8988T (cell line): ENCODE data around the gene OXCT2.

Source experiments
- DNase-seq: peaks from one replicate; pipeline ENCODE4 v3.0.0; 2011

OXCT2 gene

DNA sequence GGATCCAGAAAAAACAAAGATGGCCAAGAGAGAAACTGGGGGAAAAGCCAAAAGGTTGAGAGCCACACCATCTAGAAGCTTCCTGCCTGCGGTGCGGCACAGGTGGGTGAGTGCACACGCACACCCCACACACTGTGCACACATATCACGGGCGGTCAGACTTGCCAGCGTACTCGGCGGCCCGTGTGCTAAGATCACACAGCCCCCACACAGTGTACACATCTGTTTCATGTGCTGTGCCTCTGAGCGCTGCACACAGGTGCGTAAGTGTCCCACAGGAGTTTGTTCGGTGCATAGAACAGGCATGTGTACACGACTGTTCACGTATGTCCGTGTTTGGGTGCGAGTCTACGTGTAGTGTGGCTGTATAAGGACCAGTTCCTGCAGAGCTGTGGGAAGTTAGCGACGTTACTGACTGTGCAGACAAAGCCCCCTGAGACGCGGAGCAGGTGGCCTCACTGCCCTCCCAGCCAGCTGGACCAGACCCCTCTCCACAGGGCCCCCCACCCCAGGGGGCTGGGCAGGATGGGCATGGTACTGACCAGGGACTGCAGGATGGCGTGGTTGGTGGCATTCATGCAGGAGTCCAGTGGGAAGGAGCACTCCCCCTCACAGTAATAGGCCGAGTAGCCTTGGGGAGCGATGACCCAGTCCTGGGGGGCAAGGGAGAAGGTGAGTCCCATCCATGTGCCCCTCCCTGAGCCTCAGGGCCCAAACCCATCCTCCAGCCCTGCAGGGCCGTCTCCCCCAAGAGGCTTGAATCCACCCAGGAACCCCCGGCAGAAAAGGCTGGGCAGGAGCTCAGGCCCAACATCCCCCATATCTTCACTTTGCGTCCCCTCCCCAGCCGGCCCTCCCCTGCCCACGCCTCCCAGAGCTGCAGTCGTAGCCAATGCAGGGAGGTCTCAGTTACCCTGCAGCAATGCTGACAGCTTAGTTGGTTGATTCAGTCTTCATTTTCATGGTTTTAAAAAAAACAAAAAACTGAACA lies 8.3 kb downstream of the OXCT2 start:
- no peak for DNase-seq

DNA sequence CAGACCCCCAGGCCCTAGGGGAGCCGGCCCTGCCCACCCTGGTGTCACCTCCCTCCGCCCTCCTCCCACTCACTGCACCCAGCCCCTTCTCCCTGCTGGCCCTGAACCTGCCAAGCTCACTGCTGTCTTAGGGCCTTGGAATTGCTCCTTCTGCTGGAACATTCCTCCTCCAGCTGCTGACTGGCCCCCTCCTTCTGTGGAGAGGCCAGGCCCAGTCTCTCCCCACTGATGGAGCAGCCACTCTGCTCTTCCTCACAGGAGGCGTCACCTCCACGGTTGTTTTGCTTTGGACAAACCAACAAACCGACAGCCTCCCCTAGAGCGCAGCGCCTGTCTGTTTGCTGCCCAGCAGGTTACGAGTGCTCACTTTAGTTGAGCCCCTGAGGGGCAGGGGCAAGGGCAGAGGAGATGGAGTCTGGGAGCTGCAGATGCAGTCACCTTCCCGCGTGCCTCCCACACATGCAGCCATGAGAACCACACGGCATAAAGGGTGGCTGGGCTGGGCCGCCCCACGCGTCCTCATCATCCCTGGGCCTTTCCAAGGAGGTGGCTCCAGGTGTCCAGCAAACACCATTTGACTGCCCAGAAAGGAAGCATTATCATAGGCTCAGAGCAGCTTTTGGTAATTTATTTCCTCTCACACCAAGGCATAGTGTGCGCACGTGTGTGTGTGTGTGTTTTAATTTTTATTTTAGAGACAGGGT lies 9.4 kb downstream of the OXCT2 start:
- no peak for DNase-seq

DNA sequence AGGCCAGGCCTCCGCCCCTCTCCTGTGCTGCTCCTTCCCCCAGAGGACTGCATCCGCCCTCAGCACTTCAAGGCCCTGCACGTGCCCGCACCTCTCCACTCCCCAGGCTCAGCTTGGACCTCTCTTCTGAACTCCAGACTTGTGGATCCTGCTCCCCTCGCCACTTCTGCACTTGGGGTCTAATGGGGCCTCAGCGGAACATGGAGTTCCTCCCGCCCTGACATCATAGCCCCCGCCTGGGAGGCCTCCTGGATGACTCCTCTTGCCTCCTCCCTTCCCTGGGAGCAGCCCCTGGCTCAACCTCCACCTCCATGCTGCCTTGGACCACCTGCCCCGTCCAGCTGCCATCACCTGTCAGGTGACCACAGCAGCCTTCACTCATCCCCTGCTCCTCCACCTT lies 10.1 kb downstream of the OXCT2 start:
- no peak for DNase-seq

DNA sequence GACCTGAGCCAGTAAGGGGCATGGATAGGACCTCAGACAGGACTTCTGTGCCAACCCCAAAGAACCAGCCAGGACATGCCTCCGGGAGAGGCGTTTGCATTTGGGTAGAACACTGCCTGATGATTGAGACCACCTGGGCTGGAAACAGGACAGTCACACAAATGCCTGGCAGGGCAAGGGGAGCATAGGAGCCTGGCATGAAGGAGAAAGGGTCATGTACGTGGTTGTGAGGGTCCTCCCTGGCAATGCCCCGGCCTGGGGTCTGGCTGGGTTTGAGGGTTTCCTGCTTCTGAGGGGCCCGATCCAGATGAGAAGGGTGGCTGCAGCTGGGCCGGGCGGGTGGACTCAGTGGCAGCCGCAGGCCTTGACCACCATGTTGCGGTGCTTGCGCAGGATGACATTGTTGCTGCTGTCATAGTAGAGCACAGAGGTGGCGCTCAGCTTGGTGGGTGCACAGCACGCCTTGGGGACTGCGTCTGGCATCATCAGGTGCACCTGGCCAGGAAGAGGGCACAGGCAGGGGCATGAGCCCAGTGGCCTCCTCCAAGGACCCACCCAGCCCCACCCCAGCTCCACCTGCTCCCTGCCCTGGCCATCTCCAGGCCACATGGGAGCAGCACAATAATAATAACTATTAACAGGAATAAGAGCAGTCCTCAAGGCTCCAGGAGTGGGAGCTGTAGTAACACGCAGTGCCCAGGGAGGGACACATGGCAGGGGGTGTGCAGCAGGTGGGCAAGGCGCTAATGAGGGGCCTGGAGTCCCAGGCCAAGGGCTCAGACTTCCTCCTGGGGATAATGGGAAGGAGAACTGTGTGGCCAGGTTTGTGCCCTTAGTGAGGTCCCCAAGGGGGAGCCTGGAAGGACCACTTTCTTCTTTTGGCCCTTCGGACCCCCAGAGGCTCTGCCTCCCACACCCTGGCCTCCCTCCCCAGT lies 10.8 kb downstream of the OXCT2 start:
- DNase-seq = no peak

DNA sequence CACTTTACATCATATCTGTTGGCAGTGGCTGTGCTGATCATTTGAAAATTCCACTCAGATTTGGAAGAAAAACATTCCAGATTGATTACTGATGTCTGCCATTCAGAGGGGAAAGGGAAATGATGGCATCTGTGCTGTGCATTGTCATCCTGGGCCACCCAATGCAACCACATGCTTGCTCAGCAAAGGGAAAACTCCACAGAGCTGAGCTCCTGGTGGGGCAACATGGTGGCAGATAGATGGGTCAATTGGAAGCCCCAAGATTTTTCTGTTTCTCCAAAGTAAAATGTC lies 11.8 kb downstream of the OXCT2 start:
- DNase-seq = no peak

DNA sequence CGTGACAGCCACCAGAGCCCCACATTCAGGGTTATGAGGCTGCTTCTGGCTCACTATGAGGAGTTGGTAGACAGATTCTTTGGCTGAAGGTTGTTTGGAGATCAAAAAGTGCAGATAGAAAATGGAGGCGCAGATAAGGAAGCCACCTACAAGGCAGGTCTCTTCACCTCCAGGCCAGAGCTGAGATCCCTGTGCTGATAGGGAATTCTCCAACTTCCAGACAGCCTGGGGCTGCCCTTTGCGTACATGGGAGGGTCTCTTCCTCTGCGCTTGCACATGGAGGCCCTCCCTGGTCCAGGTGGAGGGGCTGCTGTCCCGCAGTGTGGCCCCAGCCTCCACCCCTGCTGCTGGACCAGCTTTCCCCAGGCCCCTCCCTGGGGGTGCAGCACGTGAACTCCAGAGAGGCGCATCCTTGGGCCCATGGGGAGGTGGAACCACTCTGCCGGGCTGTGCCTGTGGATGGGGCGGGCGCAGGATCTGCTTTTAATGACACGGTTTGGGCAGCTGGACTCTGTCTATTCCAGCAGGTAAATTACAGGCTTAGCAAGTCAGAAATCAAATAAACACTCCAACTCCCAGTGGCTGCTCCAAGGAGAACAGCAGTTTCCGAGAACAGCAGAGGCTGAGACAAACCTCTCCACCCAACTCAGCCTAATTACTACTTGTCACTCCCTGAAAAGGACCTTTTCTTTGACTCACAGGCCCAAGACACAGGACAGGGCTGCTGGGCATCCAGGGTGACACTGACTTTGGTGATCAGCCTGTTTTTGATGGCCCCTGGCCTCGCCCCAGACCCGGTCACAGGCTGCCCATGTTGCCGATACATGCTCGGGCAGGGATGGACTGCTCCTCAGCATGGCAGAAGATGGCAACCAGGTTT lies 12.4 kb downstream of the OXCT2 start:
- DNase-seq = no peak

DNA sequence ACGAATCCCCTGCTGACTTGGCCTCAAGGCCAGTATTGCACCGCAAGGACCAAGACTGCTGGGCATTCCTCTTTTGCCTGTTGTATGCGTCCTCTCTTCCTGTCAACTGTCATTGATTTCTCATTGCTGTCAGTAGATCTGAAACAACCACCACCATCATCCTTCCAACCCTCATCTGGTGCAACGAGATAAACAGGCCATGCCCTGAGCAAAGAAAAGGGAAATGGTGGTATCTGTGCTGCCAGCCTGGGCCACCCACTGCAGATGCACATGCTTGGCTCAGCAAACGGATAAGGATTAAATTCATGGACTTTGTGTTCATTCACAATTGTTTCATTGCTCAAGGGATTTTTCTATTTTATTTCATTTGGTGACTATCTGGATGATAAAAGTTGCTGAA lies 13.6 kb downstream of the OXCT2 start:
- no peak for DNase-seq

DNA sequence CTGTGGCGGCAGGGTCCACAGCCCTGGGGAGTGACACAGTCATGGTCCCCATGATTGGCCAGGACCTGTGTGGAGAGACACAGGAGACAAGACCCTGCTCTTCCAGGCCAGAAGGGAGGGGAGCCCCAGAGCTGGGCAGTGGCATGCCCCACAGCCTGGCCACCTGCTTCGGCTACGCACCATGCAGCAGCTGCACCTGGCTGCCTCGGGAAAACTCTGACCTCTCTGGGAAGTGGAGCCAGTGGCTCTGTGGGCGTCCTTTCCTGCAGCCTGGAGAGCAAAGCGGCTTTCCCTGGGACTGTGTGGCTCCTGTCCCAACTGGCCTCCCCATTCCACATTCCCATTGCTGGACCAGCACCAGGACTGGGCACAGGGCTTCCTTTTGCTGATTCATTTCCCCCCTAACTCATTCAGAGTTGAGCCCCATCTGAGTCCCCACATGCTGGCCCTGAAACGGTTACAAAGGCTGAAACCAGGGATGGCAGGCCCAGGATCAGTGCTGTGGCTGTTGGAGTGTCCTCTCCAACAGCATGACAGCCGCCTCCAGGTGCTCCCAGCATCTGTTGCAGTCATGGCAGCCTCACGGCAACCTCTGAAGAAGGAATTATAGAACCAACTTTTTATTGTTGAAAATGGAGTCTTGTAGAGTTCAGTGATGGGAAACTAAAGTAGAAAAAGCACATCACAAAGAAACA lies 15.0 kb downstream of the OXCT2 start:
- DNase-seq = no peak

DNA sequence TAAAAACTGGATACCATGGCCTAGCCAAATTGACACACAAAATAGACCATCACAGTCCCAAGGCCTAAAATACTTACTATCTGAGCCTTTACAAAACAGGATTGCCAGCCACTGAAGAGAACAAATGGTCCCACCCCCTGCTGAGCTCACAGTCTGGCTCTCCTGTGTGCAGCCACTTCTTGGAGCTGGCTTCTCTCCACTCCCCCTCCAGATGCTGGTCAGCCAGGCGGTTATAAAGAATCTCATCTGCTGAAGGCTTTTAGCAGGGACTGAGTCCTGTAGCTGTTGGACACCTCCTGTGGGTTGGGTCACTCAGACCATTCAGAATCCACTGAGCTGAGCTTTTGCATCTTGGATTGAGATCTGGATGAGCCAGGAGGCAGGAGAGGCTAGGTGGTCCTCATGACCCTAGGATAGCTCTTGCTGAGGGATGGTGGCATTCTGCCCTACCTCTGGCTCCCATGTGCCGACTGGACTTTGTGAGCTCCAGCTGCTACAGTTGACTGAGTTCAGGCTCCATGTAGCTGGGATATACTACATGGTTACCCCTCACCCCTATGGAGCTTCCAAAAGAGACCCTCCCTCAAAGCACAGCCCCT lies 16.1 kb downstream of the OXCT2 start:
- no peak for DNase-seq

DNA sequence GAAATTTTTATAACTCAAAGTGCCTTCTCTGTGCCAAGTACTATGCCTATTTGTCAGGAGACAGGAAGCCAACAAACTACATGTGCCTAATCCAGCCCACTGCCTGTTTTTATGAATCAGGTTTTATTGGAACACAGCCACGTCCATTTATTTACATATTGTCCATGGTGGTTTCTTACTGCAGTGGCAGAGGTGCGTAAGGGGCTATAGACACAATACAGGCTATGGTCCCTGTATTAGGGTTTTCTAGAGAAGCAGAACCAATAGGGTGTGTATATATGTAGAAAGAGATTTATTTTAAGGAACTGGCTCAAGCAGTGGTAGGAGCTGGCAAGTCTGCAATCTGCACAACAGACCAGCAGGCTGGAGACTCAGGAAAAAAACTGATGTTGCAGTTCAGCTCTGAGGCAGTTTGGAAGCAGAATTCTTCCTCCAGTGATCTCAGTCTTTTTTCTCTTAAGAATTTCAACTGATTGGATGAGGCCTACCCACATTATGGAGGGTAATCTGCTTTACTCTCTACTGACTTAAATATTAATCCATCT lies 17.1 kb downstream of the OXCT2 start:
- DNase-seq = no peak

DNA sequence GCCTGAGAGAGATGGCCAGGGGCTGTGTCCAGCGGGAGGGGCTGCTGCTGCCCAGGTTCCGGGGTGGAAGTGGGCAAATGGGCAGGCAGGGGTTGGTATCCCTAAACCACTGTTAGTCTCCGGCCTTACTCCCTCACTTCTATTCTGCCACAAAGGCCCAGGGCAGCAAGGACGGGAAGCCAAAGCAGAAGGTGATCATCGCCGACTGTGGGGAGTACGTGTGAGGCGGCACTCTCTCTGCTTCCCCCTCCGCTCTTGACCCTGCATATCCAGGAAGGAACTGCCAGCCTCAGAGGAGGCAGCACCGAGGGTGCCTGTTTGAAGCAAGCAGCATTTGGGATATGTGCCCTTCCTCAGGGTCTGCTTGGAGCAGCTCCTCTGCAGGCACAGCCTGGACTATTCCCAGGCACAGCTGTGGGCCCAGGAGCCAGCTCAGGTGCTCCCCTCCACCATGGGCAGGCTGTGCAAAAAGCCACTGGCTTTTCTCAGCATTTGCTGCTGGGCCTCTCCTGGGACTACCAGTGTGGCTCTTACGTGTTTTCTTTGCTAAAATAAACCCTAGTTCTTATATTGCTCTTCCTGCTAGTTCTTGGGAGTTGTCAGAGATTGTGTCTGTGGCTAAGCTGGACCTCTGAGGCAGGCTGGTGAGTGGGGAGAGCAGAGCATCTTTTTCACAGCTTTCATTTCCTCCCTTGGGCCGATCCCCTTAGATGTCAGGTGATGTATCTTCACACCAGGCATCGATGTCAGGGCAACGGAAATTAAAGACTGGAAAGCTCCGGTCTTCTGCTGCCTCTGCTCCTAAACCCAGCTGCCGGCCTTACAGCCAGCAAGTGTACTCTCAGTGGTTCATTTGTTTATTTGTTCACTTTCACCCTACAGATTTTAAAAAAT lies 17.8 kb downstream of the OXCT2 start:
- DNase-seq = no peak

DNA sequence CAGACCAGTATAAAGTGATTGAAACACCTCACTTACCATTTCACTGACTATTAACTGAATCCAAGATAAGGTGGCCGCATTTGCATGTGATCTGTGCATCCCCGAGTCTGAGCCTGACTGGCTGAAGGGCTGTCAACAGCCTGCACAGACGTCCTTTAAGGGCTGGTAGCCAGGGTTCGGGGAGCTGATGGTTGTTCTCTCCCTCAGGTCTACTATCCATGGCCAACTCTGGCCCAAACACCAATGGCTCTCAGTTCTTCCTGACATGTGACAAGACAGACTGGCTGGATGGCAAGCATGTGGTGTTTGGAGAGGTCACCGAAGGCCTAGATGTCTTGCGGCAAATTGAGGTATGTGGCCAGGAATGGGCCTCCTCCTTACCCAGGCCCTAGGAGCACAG lies 18.4 kb downstream of the OXCT2 start:
- no peak for DNase-seq

DNA sequence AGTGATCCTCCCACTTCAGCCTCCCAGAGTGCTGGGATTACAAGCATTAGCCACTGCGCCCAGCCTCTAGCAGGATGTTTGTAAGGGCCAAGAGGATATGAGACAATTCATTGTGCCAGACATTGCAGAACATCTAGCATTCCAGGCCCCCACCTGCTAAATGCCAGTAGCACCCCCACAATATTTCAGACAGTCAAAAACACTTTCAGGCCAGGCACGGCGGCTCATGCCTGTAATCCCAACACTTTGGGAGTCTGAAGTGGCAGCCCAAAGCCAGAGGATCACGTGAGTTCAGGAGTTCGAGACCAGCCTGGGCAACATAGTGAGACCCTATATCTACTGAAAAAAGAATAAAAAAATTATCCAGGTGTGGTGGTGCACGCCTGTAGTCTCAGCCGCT lies 19.6 kb downstream of the OXCT2 start:
- no peak for DNase-seq

DNA sequence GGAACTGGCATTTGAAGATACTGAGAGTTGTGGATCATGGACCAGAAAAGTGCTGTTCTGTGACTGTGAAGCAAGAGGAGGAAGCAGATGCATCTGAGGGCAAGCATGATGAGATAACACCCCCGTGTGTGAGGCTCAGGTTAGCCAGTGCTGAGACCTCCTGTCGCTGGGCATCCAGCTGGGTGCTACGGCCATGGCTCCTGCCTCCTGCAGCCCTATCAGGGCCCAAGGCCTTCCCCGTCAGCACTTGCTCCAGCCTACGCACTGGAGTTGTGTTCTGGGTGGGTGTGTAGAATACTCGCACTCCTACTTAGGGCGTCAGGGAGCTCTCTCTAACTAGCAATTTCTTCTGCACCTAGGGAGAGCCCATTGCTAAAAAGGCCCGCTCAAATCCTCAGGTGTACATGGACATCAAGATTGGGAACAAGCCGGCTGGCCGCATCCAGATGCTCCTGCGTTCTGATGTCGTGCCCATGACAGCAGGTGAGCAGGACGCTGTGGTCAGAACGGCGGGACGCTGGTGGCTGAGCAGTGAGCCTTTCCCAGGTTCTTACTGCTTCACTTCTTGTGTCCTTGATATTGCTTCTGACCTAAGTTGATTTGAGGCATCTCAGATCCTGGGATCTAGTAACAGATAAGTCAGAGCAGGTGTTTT lies 26.0 kb downstream of the OXCT2 start:
- no peak for DNase-seq

DNA sequence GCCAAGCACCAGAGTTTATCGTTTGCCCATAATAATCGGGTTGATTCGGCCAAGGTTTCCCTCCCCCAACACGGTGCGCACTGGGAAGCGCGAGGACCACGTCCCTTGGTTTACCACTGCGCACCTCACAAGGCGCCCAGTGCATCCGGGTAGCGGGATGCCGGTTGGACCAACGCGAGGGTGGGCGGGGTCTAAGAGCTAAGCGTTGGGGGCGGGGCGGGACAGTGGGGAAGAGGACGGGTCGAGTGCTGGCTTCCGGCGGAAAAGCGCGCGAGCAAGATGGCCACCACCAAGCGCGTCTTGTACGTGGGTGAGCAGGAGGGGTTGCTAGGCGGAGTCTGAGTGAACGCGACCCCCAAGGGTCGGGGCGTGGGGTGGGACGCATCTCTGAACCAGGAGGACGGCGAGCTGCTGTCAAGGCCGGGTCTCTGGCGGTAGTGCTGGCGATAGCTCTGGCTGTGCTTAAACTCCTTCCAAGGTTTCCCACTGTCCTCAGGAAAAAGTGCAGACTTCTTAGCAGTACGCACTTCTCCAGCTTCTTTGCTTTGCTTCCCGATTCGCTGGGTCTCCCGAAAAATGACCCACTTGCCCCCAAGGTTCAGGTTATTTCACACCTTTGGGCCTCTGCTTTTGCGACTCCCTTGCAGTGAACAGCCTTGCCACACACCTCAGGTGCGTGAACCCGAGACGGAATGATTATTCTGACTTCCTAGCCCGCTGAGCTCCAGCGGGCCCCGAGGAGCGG lies 32.4 kb downstream of the OXCT2 start, which contains the start of gene PPIE:
PPIE (plus strand) TSS at position 261 of the 745 bp plus-strand sequence; CDS start at position 280, 19 bp downstream.
- peak; percentile 47 for DNase-seq

DNA sequence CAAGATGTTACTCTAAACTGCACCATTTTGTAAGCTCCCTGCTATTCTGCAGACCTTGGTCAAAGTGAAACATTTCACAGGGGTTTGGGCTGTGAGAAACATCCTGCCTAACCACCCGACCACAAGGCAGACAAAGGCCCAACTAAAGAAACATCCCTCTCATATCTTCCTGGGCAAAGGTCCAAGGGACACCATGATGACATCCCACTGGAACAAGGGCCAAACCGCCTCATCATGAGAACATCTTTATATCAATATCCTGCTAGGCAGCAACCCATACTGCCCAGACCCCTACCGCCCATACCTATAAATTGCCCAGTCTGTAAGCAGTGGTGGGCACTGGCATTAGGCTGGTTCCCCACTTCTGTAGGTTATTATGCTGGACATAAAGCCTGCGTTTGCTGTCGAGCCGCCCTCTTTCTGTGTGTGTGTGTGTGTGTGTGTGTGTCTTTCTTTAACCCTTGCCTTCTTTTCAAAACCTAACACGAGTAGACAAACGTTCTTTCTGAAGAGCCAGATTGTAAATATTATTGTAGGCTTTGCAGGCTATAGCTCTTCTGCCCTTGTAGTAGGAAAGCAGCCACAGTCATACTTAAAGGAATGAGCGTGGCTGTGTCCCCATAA lies 33.5 kb downstream of the OXCT2 start:
- DNase-seq = no peak

DNA sequence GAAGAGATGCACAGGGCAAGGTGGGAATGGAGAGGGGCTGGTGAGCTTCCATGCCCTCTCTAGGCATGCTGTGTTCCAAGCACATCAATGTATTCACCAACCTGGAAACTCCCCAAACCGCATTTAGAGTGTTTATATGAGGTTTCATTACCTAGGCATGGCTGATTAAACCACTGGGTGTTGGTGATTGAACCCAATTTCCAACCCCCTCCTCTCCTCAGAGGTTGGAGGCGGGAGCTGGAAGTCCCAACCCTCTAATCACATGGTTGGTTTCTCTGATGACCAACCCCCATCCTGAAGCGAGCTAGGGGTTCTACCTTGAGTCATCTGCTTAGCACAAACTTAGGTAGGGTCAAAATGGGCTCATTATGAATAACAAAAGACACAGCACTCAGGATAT lies 35.4 kb downstream of the OXCT2 start:
- no peak for DNase-seq

DNA sequence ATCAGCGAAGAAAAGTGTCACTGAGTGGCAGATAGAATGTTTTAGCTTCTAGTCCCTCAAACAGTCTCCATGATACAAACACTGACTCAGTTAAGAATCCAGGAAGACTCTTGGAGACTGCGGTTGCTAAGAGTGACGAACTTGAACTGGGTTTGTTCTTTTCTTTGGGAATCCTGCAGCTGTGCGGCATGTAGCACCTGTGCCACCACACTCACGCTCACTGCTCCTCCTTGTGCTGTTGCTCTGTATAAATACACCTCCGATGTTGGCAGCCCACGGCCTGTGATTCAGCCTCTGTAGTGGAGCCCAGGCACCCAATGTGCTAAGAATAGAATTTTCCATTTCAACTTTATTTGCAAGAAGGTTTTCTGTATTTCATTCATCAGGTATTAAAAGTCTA lies 38.0 kb downstream of the OXCT2 start:
- no peak for DNase-seq
